HepG2 (cell line): ENCODE data around the gene TPBGL.

ENCODE experiments used
- CBX2 ChIP-seq, 2 experiments: fragments of 200-600 bp in 1 of 2; sonication (generic); formaldehyde crosslinking in 1 of 2; IDR thresholded peaks; 2 replicates each; pipeline versions ENCODE4 v1.7.0 to v1.8.1; 2018 to 2022; ENCODE audit warnings: low read depth in 2 of 2, low read length in 1 of 2, mild to moderate bottlenecking in 1 of 2, missing genetic modification reagents in 1 of 2
- EZH2 ChIP-seq: conservative IDR thresholded peaks from 2 replicates; pipeline ENCODE4 v1.6.1; 2012; ENCODE audit warnings: mild to moderate bottlenecking, low read depth, low read length, moderate library complexity
- RARA ChIP-seq: IDR thresholded peaks from 2 replicates; pipeline ENCODE4 v1.6.1; 2016; ENCODE audit warnings: missing genetic modification reagents, missing compliant biosample characterization
- TBX3 ChIP-seq: fragments of 450-650 bp; IDR thresholded peaks from 2 replicates; pipeline ENCODE4 v1.6.1; 2017; ENCODE audit warnings: antibody characterized with exemption, mild to moderate bottlenecking, inconsistent platforms, borderline replicate concordance
- ZBTB20 ChIP-seq: sonication (generic); formaldehyde crosslinking; IDR thresholded peaks from 2 replicates; pipeline ENCODE4 v1.8.1; 2023; ENCODE audit warnings: missing genetic modification reagents, low read depth, mild to moderate bottlenecking, borderline replicate concordance
- ZNF329 ChIP-seq: sonication (generic); formaldehyde crosslinking; IDR thresholded peaks from 2 replicates; pipeline ENCODE4 v1.9.0; 2021; ENCODE audit warnings: low read depth, mild to moderate bottlenecking, missing genetic modification reagents
- ZNF598 ChIP-seq: sonication (generic); formaldehyde crosslinking; IDR thresholded peaks from 2 replicates; pipeline ENCODE4 v1.5.1; 2020; ENCODE audit warnings: mild to moderate bottlenecking, missing genetic modification reagents, borderline replicate concordance
- TF ChIP-seq, protein P1 (sequence below): sonication (generic); formaldehyde crosslinking; IDR thresholded peaks from 2 replicates; pipeline ENCODE4 v1.4.0; 2020; ENCODE audit warnings: missing genetic modification reagents
- TF ChIP-seq, protein P2 (sequence below): sonication (generic); formaldehyde crosslinking; IDR thresholded peaks from 2 replicates; pipeline ENCODE4 v1.5.0; 2020; ENCODE audit warnings: mild to moderate bottlenecking, missing genetic modification reagents, moderate library complexity

DNA sequence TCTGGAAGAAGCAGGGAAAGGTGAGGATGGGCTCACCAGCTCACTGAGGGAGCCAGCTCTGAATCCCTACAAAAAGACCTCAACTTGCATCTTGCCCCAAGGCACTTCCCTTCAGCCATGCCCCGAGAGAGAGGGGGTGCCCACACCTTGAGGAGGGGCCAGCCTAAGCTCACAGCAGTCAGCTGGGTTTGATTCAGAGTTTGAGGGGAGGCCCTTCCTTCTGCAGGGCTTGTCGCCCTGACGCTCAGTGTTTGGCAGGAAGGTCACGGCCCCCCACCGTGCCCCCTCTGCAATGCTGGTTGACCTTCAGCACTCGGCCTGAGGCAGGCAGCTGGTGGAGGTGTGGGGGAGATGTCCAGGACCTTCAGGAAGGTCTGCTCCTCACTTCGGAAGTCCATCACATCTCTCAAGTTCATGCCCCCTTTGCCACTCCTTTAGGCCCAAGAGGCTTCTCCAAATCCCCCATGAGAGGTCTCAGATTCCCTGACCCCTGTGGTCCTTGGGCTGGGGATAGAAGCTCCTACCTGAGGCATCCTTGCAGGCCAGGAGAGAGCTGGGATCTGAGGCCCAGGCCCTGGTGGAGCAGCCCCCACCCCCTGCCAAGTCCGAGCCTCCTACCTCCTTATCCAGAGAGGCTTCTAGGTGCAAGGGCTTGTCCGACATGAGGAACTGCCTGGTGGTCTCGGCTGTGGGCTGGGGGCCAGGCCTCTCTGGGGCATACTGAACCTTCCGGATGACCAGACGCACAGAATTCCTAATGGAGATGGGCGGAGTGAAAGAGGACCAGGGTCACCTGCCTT, 37.6 kb downstream of the TPBGL start:
- TF ChIP-seq, protein P1, sequence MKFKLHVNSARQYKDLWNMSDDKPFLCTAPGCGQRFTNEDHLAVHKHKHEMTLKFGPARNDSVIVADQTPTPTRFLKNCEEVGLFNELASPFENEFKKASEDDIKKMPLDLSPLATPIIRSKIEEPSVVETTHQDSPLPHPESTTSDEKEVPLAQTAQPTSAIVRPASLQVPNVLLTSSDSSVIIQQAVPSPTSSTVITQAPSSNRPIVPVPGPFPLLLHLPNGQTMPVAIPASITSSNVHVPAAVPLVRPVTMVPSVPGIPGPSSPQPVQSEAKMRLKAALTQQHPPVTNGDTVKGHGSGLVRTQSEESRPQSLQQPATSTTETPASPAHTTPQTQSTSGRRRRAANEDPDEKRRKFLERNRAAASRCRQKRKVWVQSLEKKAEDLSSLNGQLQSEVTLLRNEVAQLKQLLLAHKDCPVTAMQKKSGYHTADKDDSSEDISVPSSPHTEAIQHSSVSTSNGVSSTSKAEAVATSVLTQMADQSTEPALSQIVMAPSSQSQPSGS (CRISPR knock-in tag) = no peak
- TF ChIP-seq TBX3 = no peak
- TF ChIP-seq RARA (CRISPR knock-in tag) = no peak
- TF ChIP-seq CBX2 (IDR thresholded peaks at IDR 0.05; ENCODE audit: low read depth, low read length) = no peak
- TF ChIP-seq CBX2 (CRISPR knock-in tag; IDR thresholded peaks at IDR 0.05; ENCODE audit: low read depth) = no peak
- TF ChIP-seq, protein P2, sequence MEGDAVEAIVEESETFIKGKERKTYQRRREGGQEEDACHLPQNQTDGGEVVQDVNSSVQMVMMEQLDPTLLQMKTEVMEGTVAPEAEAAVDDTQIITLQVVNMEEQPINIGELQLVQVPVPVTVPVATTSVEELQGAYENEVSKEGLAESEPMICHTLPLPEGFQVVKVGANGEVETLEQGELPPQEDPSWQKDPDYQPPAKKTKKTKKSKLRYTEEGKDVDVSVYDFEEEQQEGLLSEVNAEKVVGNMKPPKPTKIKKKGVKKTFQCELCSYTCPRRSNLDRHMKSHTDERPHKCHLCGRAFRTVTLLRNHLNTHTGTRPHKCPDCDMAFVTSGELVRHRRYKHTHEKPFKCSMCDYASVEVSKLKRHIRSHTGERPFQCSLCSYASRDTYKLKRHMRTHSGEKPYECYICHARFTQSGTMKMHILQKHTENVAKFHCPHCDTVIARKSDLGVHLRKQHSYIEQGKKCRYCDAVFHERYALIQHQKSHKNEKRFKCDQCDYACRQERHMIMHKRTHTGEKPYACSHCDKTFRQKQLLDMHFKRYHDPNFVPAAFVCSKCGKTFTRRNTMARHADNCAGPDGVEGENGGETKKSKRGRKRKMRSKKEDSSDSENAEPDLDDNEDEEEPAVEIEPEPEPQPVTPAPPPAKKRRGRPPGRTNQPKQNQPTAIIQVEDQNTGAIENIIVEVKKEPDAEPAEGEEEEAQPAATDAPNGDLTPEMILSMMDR (CRISPR knock-in tag) = no peak
- TF ChIP-seq EZH2 = no peak
- TF ChIP-seq ZBTB20 (CRISPR knock-in tag) = no peak
- no peak for TF ChIP-seq ZNF598 (CRISPR knock-in tag)
- no peak for TF ChIP-seq ZNF329 (CRISPR knock-in tag)
